ENCODE measurements around the gene RAB33A.

RAB33A gene

DNA sequence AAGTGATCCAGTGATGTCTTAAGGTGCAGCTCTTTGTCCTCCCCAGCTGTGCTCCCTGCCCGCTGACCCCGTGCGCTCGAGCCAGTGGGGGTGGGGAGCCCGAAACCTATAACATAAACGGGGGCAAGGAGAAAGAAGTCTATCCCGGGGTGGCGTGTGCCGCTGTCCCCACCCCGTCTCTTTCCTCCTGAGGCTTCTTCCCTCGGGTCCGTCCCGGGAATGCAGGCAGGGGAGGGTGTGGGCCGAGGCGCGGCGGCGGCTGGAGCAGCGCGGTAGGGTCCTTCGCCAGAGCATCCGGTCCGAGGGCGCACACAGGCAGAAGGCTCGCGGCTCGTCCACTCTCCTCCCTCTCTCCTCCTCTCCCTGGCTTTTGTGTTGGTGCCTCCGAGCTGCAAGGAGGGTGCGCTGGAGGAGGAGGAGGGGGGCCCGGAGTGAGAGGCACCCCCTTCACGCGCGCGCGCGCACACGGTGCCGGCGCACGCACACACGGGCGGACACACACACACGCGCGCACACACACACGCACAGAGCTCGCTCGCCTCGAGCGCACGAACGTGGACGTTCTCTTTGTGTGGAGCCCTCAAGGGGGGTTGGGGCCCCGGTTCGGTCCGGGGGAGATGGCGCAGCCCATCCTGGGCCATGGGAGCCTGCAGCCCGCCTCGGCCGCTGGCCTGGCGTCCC, at the start of gene RAB33A:
Gene RAB33A, plus strand, starts transcription at position 517 of the 681 bp plus-strand sequence. Its CDS starts 101 bp downstream, at position 618.
- DNase-seq, result peak; percentile 32

DNA sequence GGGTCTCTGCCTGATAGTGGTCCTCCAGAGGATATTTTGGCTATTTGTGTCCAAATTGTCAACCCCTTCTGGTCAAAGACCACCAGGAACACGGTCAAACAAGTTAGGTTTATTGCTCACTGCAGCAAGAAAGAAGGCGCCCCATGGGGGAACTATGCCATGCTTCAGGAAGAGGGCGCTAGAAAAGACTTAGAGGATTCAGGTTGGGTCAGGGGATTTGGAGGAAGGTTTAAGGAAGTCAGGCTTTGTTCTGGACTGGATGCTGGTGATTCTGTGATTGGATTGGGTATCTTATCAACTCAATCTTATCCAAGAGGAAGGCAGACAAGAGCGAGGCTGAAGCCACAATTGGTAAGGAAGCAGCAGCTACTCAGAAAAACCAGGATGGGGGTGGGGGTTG, 47.2 kb upstream of the RAB33A start:
- DNase-seq, result no peak

DNA sequence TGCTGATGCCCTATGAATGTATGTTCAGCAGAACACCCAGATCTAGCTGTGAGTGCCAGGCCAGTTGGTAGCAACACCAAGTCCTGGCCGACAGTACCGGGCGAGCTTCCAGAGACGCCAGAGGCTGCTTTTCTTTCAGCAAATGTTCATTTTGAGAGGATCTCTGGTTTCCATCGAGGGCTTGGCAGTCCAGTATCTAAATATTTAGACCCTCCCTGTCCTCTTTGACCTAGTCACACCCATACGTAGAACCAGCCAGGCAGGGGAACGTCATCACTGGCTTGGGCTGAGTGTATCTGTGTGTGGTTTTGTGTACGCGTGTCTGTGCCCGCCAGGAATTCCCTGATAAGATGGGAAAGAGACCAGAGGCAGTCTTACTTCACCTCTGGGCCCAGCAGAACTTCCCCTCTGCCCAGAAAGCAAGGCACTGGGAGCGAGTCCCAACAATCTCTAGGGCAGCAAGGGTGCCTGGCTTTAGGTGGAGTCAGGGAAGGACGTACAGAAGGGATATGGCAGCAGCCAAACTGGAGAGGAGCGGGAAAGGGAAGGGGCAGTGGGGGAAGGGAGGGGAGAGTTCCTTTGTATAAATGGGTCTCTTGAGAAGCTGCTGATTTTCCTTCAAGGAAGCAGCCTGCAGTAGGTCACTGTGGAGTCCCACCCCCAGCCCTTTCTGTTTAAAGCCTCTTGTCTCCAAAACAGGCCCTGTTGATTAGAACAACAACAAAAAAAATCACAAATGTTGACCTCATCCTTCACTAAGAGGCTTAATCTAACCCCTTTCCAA, 46.5 kb upstream of the RAB33A start:
- no peak for DNase-seq

DNA sequence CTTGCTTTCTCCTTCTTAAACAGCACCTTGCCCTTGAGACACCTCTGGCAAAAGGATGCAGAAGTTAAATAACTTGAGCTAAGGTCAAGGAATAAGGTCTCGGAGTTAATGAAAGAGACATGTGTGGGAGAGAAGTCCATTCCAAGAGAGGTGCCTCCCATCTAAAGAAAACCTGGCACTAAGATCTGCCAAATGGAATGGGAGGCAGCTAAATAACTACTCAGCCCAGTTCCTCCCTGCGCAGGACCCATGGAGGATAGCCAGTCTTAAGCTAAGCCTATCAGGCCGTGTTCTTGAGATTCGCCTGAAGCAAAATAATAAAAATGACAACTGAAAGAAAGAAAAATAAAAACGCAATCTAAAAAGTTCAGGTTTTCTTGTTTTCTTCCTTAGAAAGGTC, 40.8 kb upstream of the RAB33A start:
- no peak for DNase-seq

DNA sequence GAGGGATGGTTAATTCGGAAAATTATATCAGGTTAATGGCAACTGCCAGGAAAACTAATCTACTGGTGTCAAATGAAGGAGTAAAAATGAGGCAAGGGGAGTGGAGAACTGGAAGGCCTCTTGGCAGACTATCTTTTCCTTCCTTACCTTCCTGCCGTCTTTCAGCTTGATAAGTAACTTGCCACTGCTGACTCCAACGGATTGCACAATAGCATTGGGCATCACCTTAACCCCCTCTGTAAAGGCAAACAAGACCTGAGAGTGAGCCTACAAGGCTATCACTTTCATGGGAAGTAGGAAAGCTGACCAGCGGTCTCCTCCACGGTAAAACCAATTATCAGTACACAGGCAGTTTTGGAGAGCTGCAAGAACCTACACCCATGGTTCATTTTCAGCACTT, 35.3 kb upstream of the RAB33A start:
- no peak for DNase-seq

DNA sequence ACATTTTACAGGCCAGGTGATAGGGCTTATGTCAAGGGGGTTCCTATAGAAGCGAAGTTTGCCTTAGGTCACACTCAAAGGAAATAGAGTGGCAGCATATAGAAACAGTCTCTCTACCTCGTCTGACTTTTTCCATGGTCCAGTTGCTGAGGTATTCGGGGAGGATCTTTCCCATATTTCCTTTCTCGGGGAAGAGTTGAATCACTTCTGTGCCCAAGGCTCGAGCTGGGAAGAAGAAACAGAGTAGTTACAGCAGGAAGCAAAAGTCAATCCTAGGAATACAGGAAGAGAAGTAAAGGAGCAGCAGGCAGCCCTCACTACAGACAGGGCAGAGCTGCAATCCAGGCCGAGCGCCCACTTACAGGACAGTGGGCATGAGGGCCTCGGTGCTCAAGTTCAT, 34.8 kb upstream of the RAB33A start:
- DNase-seq, result no peak

DNA sequence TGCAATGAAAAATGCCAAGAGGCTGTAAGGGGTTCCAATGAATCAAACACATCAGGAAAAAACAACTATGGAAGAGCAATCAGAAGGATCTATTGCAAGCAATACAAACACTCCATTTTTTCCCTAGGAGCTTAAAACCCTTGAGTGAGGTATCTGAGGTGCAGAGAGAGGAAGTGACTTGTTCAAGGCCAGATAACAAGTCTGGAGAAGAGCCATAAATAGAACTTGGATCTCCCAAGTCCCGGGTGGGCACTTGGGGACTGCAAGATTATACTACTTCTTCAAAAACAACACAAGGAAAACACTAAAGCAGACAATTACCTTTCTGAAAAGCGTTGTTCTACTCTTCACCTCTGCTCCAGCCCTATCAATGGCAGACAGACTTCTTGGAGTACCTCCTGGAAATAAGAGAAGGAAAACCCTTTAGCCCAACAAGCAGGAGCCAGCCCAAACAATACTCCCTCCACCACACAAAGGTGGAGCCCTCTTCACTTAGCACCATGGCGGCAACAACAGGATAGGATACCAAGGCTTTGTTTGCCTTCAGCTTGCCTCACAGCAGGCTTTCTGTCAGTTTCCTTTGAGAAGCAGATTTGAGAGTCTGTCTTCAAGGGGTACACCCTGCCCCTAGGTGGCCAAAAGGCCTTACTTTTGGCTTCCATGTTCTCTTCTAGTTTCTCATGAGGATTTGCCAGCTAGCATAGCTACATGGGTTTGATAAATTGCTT, 32.1 kb upstream of the RAB33A start:
- DNase-seq, result no peak

DNA sequence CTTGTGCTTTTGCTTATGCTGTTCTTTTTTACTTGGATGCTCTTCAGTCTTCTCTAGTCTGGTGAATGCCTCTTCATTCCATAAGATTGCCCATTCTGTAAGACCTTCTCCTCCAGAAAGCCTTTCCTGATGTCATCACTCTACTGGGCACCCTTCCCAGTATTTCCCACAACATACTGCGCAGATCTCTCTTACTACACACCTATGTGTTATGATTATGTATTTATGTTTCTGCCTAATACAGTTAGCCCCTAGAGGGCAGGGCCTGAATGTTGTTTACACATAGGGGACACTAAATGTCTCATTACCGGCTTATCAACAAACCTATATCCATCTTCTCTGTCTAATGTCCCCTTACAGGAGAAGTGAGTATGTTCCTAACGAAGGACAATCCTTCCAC, 27.3 kb upstream of the RAB33A start:
- no peak for DNase-seq

DNA sequence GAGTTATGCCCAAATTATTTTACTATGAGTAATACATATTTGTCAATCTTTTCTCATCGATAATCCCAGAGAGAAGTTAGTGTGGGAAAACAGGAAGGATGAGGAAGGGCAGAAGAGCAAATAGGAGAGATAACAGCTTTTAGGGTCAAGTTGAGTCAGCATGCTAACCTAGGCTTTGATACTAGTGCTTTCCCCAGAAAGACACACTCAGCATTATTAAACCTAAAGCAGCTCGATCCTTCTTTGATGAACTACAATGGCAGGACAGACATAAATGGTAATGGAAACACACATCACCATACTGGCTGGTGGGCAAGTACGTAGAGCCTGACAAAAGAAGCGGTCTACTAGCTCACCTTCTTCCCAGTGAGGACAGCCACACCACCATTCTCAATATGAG, 26.6 kb upstream of the RAB33A start:
- DNase-seq, result no peak

DNA sequence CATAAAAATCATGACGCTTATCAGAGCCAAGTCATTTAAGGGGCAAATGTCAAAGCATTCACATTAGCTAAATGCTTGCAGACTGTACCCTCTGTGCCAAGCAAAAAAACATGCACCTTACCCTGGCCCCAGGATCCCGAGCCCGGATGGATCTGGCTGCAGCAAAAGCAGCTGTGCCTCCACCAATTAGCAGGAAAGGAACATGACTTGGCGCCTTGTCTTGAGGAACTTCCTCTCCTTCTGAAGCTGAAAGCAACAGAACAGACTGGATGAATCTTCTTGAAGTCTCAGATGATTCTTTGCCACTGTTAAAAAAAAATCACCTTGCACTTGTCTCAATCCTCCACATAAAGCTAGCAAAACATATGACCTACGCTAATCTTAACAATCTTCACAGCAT, 24.1 kb upstream of the RAB33A start:
- DNase-seq, result no peak

DNA sequence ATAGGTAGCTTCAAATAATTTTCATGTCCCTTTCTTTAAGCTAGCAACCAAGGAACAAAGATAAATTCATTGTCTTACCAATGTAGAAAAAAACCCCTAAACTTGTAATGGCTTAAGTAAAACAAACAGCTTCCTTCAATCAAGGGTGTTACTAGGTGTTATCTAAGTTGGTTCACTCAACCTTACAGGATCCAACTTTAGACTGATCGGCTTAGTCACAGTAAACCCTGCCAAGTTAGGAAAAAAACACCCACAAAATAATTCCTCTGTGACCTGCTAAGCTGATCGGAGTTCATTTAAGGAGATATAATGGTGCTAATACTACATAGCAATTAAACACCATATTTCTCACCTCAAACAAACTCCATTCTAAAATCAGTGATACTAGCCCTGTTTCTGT, 16.2 kb upstream of the RAB33A start:
- no peak for DNase-seq

DNA sequence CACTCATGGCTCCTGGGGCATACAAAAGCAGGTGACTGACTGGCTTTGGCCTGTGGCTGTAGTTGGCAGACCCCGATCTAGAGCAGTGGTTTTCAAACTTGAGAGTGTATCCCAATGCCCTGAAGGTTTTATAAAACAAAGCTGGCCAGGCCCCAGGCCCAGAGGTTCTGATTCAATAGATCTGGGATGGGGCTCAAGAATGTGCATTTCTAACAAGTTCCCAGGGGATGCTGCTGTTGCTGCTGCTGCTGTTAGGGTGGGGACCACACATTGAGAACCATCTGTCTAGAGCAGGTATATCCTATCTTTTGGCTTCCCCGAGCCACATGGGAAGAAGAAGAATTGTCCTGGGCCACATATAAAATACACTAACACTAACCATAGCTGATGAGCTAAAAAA, 13.5 kb upstream of the RAB33A start:
- no peak for DNase-seq

DNA sequence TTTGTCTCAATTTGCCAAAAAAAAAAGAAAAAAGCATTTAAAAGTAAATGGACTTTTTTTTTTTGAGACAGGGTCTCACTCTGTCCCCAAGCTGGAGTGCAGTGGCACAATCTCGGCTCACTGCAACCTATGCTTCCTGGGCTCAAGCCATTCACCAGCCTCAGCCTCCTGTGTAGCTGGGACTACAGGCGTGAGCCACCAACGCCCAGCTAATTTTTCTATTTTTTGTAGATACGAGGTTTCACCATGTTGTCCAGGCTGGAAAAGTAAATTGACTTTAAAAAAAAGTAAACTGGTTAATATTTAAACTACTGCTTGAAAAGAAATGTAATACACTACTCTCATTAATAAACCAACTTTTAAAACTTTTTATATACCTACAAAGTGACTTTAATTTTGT, 12.0 kb upstream of the RAB33A start:
- no peak for DNase-seq

DNA sequence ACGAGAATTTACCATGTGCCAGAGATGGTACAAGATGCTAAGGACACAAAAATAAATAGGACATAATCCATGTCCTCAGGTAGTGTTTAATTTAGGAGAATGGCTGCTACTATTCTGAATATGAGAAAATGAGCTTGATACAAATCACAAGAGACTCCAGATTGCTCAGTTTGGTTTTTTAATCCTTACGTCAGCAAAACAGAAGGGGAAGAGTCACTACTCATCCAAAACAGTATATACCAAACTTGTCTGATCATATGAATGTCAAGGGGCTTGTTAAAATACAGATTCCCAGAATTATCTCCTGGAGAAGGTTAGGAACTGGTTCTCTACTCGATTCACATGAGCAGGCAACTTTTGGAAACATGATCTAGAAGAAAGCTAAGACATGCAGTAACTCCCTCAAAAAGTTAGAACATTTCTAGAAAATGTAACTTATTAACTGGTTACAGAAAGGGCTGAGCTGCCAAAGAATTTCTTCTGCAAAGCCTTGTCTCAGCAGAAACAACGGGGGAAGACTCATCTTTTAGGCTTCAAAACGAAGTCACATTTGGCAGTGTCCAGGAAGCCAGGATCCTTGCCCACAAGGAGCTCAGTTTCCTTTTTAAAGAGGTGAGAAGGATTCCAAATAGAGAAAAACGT, 9.5 kb upstream of the RAB33A start:
- DNase-seq, result no peak

DNA sequence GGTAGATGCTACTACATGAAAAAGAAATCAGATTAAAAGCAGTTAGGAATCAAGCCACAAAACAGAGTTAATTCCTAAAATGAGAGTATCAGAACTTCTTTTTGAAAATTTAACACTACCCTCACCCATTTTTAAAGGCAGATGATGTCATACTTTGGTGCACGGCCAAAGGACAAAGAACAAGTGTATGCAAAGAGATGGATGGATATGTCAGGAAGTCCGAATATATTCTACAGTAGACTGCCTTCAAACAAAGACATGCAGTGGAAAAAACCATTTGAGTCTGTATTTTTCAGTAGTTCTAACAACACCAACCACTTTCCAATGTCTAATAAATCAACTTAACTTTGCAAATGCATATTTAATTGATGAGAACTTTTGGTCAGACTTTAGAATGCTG, 8.4 kb upstream of the RAB33A start:
- no peak for DNase-seq

DNA sequence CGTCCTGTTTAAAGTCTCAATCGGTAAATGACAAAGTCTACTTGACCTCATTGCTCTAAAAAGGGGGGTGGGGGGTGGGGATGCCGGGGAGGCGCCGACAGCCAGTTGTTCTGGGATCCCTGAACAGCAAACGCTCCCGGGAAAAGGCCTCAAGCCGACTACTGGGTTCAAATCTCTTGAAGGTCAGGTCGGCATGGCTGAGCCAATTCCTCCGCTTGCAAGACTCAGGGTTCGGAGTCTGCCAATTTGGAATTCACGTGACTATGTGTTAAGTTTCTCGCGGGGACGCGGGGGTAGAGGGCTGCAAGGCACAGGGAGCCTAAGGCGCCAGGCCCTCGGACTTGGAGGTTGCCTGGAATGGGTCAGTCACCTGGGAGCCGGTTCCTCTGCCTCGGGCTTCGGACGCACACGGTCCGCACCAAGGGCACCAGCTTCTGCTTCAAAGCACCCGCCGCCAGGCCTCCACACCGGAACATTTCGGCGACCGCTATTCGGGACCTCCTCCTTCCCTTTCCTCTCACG, 6.5 kb upstream of the RAB33A start:
- DNase-seq, result no peak

DNA sequence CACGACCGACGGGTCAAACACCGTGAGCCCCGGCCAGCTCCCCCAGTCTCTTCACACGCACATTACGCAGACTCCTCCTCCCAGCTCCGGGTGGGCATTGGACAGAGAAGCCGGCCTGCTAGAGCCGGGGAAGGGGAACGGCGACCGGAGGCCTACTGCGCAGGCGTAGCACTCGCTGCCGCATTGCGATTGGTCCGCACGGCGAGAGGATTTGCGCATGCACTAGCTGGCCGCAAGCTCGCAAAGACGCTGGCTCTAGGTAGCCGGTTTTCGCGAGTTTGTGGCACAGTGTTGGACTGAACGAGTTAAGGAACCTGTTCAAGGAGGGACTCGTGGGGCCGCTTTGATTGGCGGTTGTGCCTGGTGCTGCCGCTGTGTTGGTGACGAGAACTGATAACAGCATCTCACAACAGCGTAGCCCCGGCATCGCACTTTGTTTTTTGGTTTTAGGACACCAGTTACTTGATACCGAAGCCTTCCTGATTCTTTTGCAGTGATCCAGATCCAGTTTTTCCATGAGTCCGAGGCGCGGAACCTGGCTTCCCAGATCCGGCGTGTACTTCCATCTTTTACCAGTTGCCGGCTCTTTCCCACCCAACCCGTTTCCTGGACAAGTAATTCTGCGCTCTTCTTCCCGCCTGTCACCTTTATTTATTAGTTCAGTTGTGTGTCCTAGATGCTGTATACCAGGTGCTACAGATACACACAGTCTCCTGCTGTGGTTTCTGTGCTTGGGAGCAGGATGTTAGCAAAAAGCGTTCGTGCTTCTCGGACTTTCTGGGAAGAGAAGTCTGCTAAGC, 5.9 kb upstream of the RAB33A start, which contains the start of gene AIFM1:
Gene AIFM1, minus strand, starts transcription at position 139 of the 800 bp plus-strand sequence. CDS start 185 bp downstream, outside the sequence.
- DNase-seq, result peak; percentile 92

DNA sequence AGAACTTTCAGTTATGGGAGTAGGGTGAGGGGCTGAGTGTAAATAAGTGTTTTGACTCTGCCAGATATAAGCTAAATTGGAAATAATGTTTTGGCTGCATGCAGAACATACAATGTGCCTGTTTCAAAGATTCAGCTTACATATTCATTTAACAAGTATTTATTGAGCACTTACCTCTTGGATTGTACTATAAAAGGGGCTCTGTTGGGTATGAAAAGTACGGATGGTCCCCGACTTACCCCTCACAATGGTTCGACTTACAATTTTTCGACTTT, 5.3 kb upstream of the RAB33A start:
- no peak for DNase-seq

DNA sequence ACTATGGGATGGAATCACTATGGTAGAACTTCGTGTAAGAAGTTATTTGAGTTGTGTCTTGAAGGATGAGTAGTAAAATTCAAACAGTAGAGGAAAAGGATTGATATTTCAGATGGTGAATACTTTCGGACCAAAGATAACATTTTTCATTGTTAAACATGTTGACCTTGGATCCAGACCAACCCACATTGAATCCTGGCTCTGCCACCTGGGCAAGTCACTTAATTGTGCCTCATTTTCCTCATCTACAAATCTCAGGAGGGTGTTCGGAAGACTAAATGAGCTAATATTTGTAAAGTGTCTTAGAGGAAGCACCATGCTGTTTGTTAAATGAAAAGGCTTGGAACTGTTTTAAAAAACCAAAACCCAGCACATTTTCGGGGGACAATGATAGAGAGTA, 4.7 kb upstream of the RAB33A start:
- DNase-seq, result no peak

DNA sequence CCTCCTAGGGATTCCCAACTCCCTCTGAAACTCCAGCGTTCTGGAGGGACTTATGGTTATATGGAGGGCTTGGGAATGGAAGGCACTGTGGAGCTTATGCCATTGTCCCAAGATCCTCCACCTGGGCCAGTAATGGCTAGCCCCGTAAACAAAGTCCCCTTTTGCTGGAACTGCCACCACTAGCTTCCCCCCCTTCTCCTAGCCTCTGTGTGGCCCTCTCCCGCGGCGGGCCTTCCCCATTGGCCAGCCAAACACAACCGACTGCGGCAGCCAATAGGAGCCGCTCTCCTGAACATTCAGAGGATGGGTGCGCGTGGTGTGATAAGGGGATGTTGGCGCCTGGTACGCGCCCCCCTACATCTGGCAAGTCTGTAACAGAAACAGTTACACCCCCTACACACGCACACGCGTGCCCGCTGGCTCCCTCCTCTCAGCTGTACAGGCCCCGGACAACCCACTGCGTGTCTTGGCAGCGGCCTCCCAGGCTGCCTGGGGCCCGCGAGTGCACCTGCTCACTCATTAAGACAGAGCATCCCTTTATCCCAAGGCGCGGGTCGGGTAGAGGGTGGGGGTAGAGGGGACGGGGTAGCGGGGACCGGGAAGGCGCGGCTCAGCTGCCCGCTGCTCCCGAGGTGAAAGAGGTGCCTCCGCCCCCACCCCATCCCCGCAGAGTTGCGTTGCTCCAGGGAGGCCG, 863 bp upstream of the RAB33A start:
- peak; percentile 76 for DNase-seq

DNA sequence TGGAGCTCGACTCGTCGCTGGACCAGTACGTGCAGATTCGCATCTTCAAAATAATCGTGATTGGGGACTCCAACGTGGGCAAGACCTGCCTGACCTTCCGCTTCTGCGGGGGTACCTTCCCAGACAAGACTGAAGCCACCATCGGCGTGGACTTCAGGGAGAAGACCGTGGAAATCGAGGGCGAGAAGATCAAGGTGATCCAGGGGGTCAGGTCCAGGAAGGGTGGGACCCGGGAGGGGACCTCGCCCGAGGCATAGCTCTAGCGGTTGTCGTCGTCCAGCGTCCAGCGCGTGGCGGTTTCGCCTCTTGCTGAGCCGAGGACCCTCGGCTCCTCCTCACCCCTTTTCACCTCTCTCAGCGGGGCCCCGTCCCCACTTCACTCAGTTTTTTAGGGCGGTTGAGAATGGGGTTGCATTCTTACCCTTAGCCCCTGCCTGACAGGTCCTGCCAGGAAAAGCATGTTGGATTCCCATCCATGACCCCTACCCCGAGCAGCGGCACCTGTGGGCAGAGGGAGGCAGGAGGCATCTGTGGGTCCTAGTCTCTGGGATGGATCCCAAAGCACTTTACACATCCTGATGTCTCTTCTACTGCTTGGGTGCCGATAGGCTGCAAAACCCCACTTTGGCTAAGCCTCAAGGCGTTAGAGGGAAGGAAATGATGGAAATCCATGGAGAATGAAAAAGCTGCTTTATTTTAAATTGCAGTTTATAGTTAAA, 524 bp downstream of the RAB33A start:
- no peak for DNase-seq

Measured in MV-4-11 (cell line).